ENCODE data around the gene SPOCK1. TPM values are rescaled to one million over a fixed set of nuclear protein-coding genes. Genes with fewer than 3 reads are reported as not detected.

The SPOCK1 gene
- total and polyA plus RNA-seq, 4 experiments from 2014 or later: not detected

DNA sequence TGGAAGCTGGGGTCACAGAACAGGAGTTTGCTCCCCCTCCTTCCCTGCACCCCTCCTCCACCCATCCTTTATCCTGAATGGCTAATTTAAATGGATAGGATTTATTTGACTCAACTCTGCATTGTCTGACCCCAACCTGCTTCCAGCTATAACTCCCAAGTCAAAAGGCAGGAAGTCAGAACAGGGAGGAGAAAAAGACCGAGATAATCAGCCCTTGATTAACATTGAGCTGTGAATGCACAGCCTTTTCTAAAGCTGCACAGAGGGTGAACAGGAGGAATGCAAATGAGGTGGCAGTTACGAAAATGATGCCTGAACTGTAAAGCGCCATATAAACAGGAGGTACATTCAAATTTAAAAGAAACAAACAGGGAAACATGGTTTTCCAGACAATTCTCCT is 152.8 kb downstream of the SPOCK1 start:
- Mint-ChIP-seq H3K9me3 (peaks cover 0 to 3% (median 0%) of the 10 kb centered on the region in 8 donors), H3K27ac (no peak overlapping the region), H3K4me3 (no peak overlapping the region), H3K27me3 (no peaks in the 10 kb centered on the region), H3K36me3 (no peaks in the 10 kb centered on the region), H3K4me1 (no peaks in the 10 kb centered on the region)
- H3K4me1 ChIP-seq (ENCODE audit: insufficient read depth, low read length): no peaks in the 10 kb centered on the region
- CTCF ChIA-PET (ENCODE audit: partially characterized antibody): no interaction called here
- intact Hi-C loops (cut with micrococcal nuclease): no loop called here
- POLR2A ChIA-PET (ENCODE audit: partially characterized antibody): no interaction called here
- DNase-seq: no peak
- H3K27ac ChIP-seq (ENCODE audit: low read depth, low read length): no peak overlapping the region
- no peak overlapping the region for H3K4me3 ChIP-seq (ENCODE audit: low read length in 2 of 2)
- no peaks in the 10 kb centered on the region for H3K36me3 ChIP-seq (ENCODE audit: insufficient read depth, low read length)
- no peaks in the 10 kb centered on the region for H3K9me3 ChIP-seq (ENCODE audit: control insufficient read depth in 1 of 2, low read length in 2 of 2)
- no peaks in the 10 kb centered on the region for H3K27me3 ChIP-seq (ENCODE audit: insufficient read depth, low read length)

DNA sequence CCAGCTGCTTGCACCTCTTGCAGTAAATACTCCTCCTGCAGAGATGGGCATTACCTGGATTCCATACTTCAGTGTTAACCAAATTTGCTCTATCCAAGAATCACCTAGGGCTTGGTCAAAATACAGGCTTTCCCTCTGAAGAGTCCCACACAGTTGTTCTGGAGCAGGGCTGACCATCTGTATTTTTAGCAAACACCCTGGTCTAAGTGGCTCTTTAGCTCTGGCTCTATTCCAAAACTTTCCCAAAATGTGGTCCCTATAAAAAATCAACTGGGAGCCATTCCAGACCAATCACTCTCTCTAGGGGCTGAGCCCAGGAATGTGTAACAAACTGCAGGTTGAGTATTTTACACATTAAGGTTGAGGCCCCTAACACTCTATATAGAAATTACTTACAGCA is 153.7 kb downstream of the SPOCK1 start:
- CTCF ChIA-PET (ENCODE audit: partially characterized antibody): no interaction called here
- H3K27me3 Mint-ChIP-seq: no peaks in the 10 kb centered on the region
- POLR2A ChIA-PET (ENCODE audit: partially characterized antibody): no interaction called here
- no peaks in the 10 kb centered on the region for H3K4me1 ChIP-seq (ENCODE audit: insufficient read depth, low read length)
- H3K4me1 Mint-ChIP-seq: no peaks in the 10 kb centered on the region
- no peak for DNase-seq
- no peak overlapping the region for H3K4me3 ChIP-seq (ENCODE audit: low read length in 2 of 2)
- peaks cover 0 to 2% (median 0%) of the 10 kb centered on the region in 8 donors for H3K9me3 Mint-ChIP-seq
- no peaks in the 10 kb centered on the region for H3K9me3 ChIP-seq (ENCODE audit: control insufficient read depth in 1 of 2, low read length in 2 of 2)
- H3K27me3 ChIP-seq (ENCODE audit: insufficient read depth, low read length): no peaks in the 10 kb centered on the region
- H3K36me3 ChIP-seq (ENCODE audit: insufficient read depth, low read length): no peaks in the 10 kb centered on the region
- no peak overlapping the region for H3K27ac ChIP-seq (ENCODE audit: low read depth, low read length)
- intact Hi-C loops (cut with micrococcal nuclease): no loop called here
- H3K27ac Mint-ChIP-seq: no peak overlapping the region
- H3K36me3 Mint-ChIP-seq: no peaks in the 10 kb centered on the region
- H3K4me3 Mint-ChIP-seq: no peak overlapping the region

DNA sequence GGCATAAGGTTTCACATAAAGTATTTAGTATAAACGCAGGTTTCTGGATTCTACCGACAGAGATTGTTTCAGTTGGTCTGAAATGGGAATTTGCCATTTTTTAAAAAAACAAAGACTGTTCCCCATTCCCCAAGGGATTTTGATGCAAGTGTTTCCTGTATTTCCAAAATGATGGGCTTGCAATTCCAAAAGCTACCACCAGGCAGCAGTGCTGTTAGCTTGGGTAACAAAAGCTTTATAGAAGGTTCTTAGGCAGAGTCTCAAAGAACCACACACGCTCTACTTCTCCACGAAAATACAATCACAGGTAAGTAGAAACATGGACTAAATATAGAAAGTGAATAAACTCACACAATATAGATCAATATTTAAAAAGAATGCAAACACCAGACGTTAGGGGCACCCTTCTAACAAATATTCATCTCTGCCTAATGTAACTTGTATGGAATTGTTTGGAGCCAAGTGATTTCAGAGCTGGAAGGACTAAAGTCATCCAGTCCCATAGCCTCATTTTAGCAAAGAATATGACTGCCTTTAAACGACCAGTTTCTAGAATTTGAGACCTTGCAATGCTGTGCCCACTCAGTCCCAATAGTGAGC is 154.3 kb downstream of the SPOCK1 start:
- Histone ChIP-seq H3K9me3 (ENCODE audit: control insufficient read depth in 1 of 2, low read length in 2 of 2) (no peaks in the 10 kb centered on the region), H3K4me1 (ENCODE audit: insufficient read depth, low read length) (no peaks in the 10 kb centered on the region), H3K36me3 (ENCODE audit: insufficient read depth, low read length) (no peaks in the 10 kb centered on the region), H3K27me3 (ENCODE audit: insufficient read depth, low read length) (no peaks in the 10 kb centered on the region), H3K27ac (ENCODE audit: low read depth, low read length) (no peak overlapping the region), H3K4me3 (ENCODE audit: low read length in 2 of 2) (no peak overlapping the region)
- CTCF ChIA-PET (ENCODE audit: partially characterized antibody): no interaction called here
- no peak overlapping the region for H3K4me3 Mint-ChIP-seq
- DNase-seq: no peak
- H3K9me3 Mint-ChIP-seq: no peaks in the 10 kb centered on the region
- intact Hi-C loops (cut with micrococcal nuclease): no loop called here
- no peaks in the 10 kb centered on the region for H3K36me3 Mint-ChIP-seq
- no peak overlapping the region for H3K27ac Mint-ChIP-seq
- no peaks in the 10 kb centered on the region for H3K4me1 Mint-ChIP-seq
- POLR2A ChIA-PET (ENCODE audit: partially characterized antibody): no interaction called here
- H3K27me3 Mint-ChIP-seq: no peaks in the 10 kb centered on the region

DNA sequence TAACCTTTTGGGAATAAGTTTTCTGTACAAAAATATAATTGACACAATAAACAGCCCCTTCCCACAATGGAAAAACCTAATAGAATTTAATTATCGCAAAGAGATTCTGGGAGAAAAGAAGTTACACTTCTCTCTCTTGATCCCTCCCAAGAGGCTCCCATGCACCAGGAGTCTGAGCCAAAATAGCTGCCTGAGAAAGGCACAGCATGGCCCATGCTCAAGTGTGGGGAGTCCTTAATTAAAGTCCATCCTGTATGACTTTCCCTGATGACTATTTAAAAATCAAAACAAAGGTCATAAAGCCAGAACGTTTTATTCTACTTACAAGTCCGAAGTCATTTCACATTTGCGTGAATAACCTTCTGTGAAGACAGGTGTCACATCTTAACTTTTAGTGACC is 155.1 kb downstream of the SPOCK1 start:
- intact Hi-C loops (cut with micrococcal nuclease): no loop called here
- Histone ChIP-seq H3K27ac (ENCODE audit: low read depth, low read length) (no peak overlapping the region), H3K4me3 (ENCODE audit: low read length in 2 of 2) (no peak overlapping the region), H3K9me3 (ENCODE audit: control insufficient read depth in 1 of 2, low read length in 2 of 2) (no peaks in the 10 kb centered on the region), H3K27me3 (ENCODE audit: insufficient read depth, low read length) (no peaks in the 10 kb centered on the region), H3K4me1 (ENCODE audit: insufficient read depth, low read length) (no peaks in the 10 kb centered on the region), H3K36me3 (ENCODE audit: insufficient read depth, low read length) (no peaks in the 10 kb centered on the region)
- ChIA-PET CTCF (ENCODE audit: partially characterized antibody) (no interaction called here), POLR2A (ENCODE audit: partially characterized antibody) (no interaction called here)
- H3K9me3 Mint-ChIP-seq: peaks cover 0 to 2% (median 0%) of the 10 kb centered on the region in 8 donors
- no peak for DNase-seq
- no peaks in the 10 kb centered on the region for H3K27me3 Mint-ChIP-seq
- H3K27ac Mint-ChIP-seq: no peak overlapping the region
- no peaks in the 10 kb centered on the region for H3K36me3 Mint-ChIP-seq
- H3K4me3 Mint-ChIP-seq: no peak overlapping the region
- H3K4me1 Mint-ChIP-seq: no peaks in the 10 kb centered on the region

DNA sequence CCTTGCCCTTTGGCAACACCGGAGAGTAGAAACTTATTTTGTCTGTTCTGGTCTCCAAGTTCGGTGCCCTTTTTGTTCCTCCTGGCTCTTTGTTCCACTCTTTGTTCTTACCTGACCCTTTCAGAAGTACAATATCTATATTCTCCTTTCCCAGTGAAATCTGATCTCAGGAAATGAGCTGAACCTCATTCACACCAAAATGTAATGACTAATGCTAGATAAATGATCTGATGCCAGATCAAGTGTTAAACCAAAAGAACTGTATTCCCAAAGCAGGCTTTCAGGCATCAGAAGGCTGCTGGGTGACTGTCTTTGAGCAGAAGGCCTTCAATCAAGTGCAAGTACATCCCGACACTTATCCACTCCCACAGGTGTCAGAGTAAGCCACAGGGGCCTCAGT is 156.4 kb downstream of the SPOCK1 start:
- Histone ChIP-seq H3K9me3 (ENCODE audit: control insufficient read depth in 1 of 2, low read length in 2 of 2) (no peaks in the 10 kb centered on the region), H3K27ac (ENCODE audit: low read depth, low read length) (no peak overlapping the region), H3K27me3 (ENCODE audit: insufficient read depth, low read length) (no peaks in the 10 kb centered on the region), H3K4me3 (ENCODE audit: low read length in 2 of 2) (no peak overlapping the region), H3K36me3 (ENCODE audit: insufficient read depth, low read length) (no peaks in the 10 kb centered on the region), H3K4me1 (ENCODE audit: insufficient read depth, low read length) (no peaks in the 10 kb centered on the region)
- Mint-ChIP-seq H3K9me3 (peaks cover 0 to 2% (median 0%) of the 10 kb centered on the region in 8 donors), H3K4me3 (no peak overlapping the region), H3K4me1 (no peaks in the 10 kb centered on the region), H3K36me3 (no peaks in the 10 kb centered on the region), H3K27ac (no peak overlapping the region), H3K27me3 (no peaks in the 10 kb centered on the region)
- intact Hi-C loops (cut with micrococcal nuclease): no loop called here
- DNase-seq: no peak
- ChIA-PET CTCF (ENCODE audit: partially characterized antibody) (no interaction called here), POLR2A (ENCODE audit: partially characterized antibody) (no interaction called here)

DNA sequence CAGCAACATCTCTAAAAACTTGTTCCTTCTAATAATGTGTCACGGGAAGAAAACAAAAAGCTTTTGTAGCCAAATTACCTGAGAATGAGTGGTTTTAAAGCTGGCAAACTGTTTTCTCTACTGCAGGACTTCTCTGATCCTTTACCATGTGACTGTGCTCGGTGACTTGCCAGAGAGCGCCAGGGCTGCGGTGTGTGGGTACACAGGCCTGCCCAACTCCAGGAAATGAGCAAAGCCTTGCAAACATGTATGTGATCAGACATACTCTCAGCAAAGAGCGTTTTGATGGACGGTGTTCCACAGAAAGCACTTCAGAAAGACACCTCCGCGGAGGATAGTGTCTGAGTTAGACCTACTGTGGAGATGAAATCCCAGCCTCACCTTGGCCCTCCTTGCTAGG is 157.3 kb downstream of the SPOCK1 start:
- CTCF ChIA-PET (ENCODE audit: partially characterized antibody): no interaction called here
- DNase-seq: no peak
- Mint-ChIP-seq H3K4me1 (no peaks in the 10 kb centered on the region), H3K27ac (no peak overlapping the region), H3K36me3 (no peaks in the 10 kb centered on the region), H3K4me3 (no peak overlapping the region), H3K9me3 (peaks cover 0 to 2% (median 0%) of the 10 kb centered on the region in 8 donors), H3K27me3 (no peaks in the 10 kb centered on the region)
- intact Hi-C loops (cut with micrococcal nuclease): no loop called here
- POLR2A ChIA-PET (ENCODE audit: partially characterized antibody): no interaction called here
- no peak overlapping the region for H3K27ac ChIP-seq (ENCODE audit: low read depth, low read length)
- no peak overlapping the region for H3K4me3 ChIP-seq (ENCODE audit: low read length in 2 of 2)
- no peaks in the 10 kb centered on the region for H3K27me3 ChIP-seq (ENCODE audit: insufficient read depth, low read length)
- no peaks in the 10 kb centered on the region for H3K4me1 ChIP-seq (ENCODE audit: insufficient read depth, low read length)
- H3K9me3 ChIP-seq (ENCODE audit: control insufficient read depth in 1 of 2, low read length in 2 of 2): no peaks in the 10 kb centered on the region
- no peaks in the 10 kb centered on the region for H3K36me3 ChIP-seq (ENCODE audit: insufficient read depth, low read length)

DNA sequence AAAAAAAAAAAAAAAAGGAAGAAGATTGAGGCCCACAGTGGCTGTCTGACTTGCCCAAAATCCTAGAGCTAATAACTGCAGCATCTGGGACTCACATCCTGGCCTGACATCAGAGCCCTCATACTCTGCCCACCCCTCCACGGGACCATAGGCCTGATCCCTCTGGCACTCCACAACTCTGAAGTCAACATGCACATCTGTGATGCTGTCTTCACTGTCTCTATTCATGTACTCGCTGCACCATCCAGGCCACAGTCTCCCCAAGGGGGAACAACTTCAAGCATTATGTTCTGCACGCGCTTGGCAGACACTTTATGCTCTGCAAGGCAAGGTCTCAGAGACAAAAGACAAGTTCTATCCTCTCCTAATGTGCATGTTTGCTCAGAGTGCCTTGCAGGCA is 158.2 kb downstream of the SPOCK1 start:
- Mint-ChIP-seq H3K4me1 (no peaks in the 10 kb centered on the region), H3K36me3 (no peaks in the 10 kb centered on the region)

DNA sequence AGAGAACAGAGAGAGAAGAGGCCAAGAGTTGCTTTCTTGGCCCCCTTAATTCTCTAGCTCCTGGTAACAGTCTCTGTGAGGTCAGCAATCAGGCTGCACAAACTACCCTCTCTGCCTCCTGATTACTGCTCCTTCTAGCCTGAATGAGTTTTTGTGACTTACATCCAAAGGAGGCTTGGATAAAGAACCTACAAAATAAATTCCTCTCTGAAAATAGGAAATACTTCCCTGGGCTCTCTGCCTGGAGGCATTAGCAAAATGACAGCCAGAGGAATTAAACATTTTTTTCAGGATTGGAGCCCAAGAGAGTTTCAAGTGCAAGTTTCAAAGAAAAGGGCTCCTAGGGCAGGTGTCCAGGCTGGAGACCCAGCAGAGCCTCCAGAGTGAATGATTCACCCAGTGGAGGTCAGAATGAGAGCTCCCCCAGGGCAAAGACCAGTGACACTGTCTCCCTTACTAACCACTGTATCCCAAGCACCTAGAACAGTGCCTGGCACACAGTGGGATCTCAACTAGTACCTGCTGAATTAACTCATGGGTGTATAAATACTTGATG is 162.5 kb downstream of the SPOCK1 start:
- Mint-ChIP-seq H3K4me3 (no peak overlapping the region), H3K36me3 (no peaks in the 10 kb centered on the region), H3K9me3 (peaks cover 0 to 2% (median 0%) of the 10 kb centered on the region in 8 donors), H3K4me1 (no peaks in the 10 kb centered on the region), H3K27me3 (no peaks in the 10 kb centered on the region), H3K27ac (no peak overlapping the region)
- ChIA-PET CTCF (ENCODE audit: partially characterized antibody) (no interaction called here), POLR2A (ENCODE audit: partially characterized antibody) (no interaction called here)
- Histone ChIP-seq H3K9me3 (ENCODE audit: control insufficient read depth in 1 of 2, low read length in 2 of 2) (no peaks in the 10 kb centered on the region), H3K27me3 (ENCODE audit: insufficient read depth, low read length) (no peaks in the 10 kb centered on the region), H3K4me1 (ENCODE audit: insufficient read depth, low read length) (no peaks in the 10 kb centered on the region), H3K27ac (ENCODE audit: low read depth, low read length) (no peak overlapping the region), H3K4me3 (ENCODE audit: low read length in 2 of 2) (no peak overlapping the region), H3K36me3 (ENCODE audit: insufficient read depth, low read length) (no peaks in the 10 kb centered on the region)
- no peak for DNase-seq
- intact Hi-C loops (cut with micrococcal nuclease): no loop called here

More for the DNA sequence above, 158.2 kb downstream of the SPOCK1 start:
- peaks cover 0 to 2% (median 0%) of the 10 kb centered on the region in 8 donors for H3K9me3 Mint-ChIP-seq
- intact Hi-C loops (cut with micrococcal nuclease): no loop called here
- H3K9me3 ChIP-seq (ENCODE audit: control insufficient read depth in 1 of 2, low read length in 2 of 2): no peaks in the 10 kb centered on the region
- no peak overlapping the region for H3K4me3 Mint-ChIP-seq
- no peaks in the 10 kb centered on the region for H3K4me1 ChIP-seq (ENCODE audit: insufficient read depth, low read length)
- POLR2A ChIA-PET (ENCODE audit: partially characterized antibody): no interaction called here
- no peak overlapping the region for H3K27ac ChIP-seq (ENCODE audit: low read depth, low read length)
- CTCF ChIA-PET (ENCODE audit: partially characterized antibody): no interaction called here
- H3K27me3 ChIP-seq (ENCODE audit: insufficient read depth, low read length): no peaks in the 10 kb centered on the region
- no peaks in the 10 kb centered on the region for H3K36me3 ChIP-seq (ENCODE audit: insufficient read depth, low read length)
- H3K4me3 ChIP-seq (ENCODE audit: low read length in 2 of 2): no peak overlapping the region
- DNase-seq: no peak
- H3K27me3 Mint-ChIP-seq: no peaks in the 10 kb centered on the region
- no peak overlapping the region for H3K27ac Mint-ChIP-seq
